ENCODE measurements around the gene KAT2A.

DNA sequence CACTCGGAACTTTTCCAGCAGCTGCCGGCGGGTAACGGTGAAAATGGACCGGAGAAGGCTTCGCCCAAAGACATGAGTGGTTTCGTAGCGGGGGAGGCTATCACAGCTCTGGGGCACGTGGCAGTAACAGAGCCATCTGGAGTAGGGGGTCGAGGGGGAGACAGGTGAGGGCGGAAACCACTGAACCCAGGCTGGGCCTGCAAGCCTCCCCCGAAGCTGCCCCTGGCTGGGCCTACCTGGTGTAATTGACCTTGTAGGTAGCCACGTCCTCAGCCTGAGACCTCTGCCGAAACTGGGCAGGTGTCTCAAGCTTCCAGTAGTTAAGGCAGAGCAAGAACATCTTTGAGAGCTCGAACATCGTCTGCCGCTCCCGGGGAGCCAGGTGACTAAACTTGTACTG is 1.9 kb downstream of the KAT2A start:
- TF ChIP-seq ESRRG (CRISPR knock-in tag; IDR thresholded peaks at IDR 0.05) (no peak), ZFP30 (CRISPR knock-in tag; IDR thresholded peaks at IDR 0.05) (no peak), RARB (CRISPR knock-in tag; IDR thresholded peaks at IDR 0.05) (no peak), ISL1 (CRISPR knock-in tag; IDR thresholded peaks at IDR 0.05) (no peak), ZNF8 (CRISPR knock-in tag; IDR thresholded peaks at IDR 0.05) (no peak), SNAI2 (CRISPR knock-in tag; IDR thresholded peaks at IDR 0.05) (no peak), ZFP3 (CRISPR knock-in tag; IDR thresholded peaks at IDR 0.05) (no peak), TCF4 (CRISPR knock-in tag; IDR thresholded peaks at IDR 0.05; ENCODE audit: borderline replicate concordance) (no peak), ZNF565 (CRISPR knock-in tag; conservative IDR thresholded peaks at IDR 0.05; ENCODE audit: low read depth) (no peak), TOX (CRISPR knock-in tag; IDR thresholded peaks at IDR 0.05; ENCODE audit: borderline replicate concordance) (no peak), CSDC2 (CRISPR knock-in tag; IDR thresholded peaks at IDR 0.05) (no peak)
- TF ChIP-seq, protein P1, sequence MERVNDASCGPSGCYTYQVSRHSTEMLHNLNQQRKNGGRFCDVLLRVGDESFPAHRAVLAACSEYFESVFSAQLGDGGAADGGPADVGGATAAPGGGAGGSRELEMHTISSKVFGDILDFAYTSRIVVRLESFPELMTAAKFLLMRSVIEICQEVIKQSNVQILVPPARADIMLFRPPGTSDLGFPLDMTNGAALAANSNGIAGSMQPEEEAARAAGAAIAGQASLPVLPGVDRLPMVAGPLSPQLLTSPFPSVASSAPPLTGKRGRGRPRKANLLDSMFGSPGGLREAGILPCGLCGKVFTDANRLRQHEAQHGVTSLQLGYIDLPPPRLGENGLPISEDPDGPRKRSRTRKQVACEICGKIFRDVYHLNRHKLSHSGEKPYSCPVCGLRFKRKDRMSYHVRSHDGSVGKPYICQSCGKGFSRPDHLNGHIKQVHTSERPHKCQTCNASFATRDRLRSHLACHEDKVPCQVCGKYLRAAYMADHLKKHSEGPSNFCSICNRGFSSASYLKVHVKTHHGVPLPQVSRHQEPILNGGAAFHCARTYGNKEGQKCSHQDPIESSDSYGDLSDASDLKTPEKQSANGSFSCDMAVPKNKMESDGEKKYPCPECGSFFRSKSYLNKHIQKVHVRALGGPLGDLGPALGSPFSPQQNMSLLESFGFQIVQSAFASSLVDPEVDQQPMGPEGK (CRISPR knock-in tag; IDR thresholded peaks at IDR 0.05; ENCODE audit: borderline replicate concordance) = no peak
- TF ChIP-seq, protein P2, sequence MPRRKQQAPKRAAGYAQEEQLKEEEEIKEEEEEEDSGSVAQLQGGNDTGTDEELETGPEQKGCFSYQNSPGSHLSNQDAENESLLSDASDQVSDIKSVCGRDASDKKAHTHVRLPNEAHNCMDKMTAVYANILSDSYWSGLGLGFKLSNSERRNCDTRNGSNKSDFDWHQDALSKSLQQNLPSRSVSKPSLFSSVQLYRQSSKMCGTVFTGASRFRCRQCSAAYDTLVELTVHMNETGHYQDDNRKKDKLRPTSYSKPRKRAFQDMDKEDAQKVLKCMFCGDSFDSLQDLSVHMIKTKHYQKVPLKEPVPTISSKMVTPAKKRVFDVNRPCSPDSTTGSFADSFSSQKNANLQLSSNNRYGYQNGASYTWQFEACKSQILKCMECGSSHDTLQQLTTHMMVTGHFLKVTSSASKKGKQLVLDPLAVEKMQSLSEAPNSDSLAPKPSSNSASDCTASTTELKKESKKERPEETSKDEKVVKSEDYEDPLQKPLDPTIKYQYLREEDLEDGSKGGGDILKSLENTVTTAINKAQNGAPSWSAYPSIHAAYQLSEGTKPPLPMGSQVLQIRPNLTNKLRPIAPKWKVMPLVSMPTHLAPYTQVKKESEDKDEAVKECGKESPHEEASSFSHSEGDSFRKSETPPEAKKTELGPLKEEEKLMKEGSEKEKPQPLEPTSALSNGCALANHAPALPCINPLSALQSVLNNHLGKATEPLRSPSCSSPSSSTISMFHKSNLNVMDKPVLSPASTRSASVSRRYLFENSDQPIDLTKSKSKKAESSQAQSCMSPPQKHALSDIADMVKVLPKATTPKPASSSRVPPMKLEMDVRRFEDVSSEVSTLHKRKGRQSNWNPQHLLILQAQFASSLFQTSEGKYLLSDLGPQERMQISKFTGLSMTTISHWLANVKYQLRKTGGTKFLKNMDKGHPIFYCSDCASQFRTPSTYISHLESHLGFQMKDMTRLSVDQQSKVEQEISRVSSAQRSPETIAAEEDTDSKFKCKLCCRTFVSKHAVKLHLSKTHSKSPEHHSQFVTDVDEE (CRISPR knock-in tag; IDR thresholded peaks at IDR 0.05) = no peak
- TF ChIP-seq, protein P3, sequence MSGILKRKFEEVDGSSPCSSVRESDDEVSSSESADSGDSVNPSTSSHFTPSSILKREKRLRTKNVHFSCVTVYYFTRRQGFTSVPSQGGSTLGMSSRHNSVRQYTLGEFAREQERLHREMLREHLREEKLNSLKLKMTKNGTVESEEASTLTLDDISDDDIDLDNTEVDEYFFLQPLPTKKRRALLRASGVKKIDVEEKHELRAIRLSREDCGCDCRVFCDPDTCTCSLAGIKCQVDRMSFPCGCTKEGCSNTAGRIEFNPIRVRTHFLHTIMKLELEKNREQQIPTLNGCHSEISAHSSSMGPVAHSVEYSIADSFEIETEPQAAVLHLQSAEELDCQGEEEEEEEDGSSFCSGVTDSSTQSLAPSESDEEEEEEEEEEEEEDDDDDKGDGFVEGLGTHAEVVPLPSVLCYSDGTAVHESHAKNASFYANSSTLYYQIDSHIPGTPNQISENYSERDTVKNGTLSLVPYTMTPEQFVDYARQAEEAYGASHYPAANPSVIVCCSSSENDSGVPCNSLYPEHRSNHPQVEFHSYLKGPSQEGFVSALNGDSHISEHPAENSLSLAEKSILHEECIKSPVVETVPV (CRISPR knock-in tag; IDR thresholded peaks at IDR 0.05) = no peak
